GM21390 (cell line): ENCODE measurements around the gene ADIPOR2.
A peak's percentile ranks its signal among the peaks of the same experiment; 100 is the strongest.

ENCODE experiments used
- ATAC-seq: cut with Tn5 transposase; IDR thresholded peaks from one replicate; pipeline ENCODE4 v1.9.1; 2021; ENCODE audit not compliant: unreplicated experiment

Gene ADIPOR2

GRCh38 chr12:1690578-1691122 is at the start of gene ADIPOR2:
Gene ADIPOR2, plus strand, starts transcription at chr12:1691070. Its CDS starts 63,274 bp downstream, at chr12:1754344.
- peak; percentile 94 for ATAC-seq

DNA sequence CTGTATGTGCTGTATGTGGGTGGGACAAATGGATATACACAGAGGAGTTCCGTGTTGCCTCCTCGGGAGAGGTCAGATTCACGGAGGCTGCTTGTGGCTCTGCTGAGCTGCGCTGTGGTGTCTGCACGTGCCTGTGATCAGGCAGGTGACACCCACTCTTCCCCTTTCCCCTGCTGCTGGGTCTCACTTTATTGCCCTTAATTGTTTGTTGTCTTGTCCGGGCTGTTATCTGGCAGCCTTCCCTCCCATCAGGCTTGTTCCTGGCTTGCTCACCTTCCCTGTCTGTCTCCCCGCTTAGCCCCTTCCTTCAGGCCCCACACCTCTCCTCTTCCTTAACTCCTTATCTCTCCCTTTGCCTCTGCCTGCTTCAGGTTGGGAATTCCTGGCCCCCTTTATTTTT is 48.4 kb upstream of the ADIPOR2 start:
- ATAC-seq: no peak

- ATAC-seq: no peak
These were observed 47.8 kb upstream of the ADIPOR2 start for GRCh38 chr12:1643043-1643442.

DNA sequence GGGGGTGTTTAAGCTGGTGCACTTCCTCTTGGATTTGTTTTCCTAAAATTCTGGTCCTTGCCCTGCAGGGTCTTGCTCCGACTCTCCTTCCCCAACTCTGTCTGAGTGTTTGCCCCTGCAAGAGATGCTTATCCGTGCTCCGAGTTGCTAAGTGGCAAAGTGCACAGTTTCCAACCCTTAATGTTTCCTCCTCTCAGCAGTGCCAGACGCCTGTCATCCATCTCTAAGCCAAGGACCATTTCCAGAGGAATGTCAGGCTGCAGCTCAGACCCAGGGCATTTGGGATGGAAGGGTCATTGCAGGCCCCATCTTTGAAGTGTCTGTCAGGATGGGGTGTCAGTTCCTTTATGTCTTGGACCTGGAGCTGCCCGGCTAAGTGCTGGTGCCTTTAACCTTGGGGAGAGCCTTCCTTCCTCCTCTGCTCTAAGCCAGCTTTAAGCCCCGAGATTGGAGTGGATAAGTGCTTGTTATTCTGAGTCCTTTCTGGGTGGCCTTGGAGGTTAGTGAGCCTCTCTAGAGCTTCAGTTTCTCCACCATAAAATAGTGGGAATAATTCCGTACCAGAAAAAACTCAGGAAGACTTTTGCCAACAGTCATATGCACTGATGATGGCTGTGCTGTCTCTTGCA is 46.9 kb upstream of the ADIPOR2 start:
- ATAC-seq: no peak

- no peak for ATAC-seq
These were observed 46.1 kb upstream of the ADIPOR2 start for GRCh38 chr12:1644534-1645438.

- ATAC-seq: no peak
These were observed 45.1 kb upstream of the ADIPOR2 start for GRCh38 chr12:1645819-1646218.

GRCh38 chr12:1646569-1647284 is 44.1 kb upstream of the ADIPOR2 start:
- ATAC-seq: no peak

DNA sequence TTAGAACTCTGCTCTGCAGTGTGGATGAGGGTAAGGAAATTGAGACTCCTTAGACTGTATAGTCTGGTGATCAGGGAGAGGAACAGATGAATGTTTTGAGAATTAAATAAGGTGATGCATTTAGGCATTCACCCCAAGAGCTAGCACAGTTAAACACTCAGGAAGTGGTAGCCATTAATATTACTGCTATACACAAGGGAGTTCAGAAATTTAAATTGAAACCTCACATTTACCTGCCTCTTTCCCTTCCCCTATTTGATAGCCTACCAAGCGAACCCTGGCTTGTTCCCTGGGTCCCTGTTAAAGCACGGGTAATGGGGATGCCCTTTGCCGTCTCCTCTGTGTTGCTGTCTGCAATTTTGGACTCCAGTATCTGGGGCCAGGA is 43.6 kb upstream of the ADIPOR2 start:
- no peak for ATAC-seq

DNA sequence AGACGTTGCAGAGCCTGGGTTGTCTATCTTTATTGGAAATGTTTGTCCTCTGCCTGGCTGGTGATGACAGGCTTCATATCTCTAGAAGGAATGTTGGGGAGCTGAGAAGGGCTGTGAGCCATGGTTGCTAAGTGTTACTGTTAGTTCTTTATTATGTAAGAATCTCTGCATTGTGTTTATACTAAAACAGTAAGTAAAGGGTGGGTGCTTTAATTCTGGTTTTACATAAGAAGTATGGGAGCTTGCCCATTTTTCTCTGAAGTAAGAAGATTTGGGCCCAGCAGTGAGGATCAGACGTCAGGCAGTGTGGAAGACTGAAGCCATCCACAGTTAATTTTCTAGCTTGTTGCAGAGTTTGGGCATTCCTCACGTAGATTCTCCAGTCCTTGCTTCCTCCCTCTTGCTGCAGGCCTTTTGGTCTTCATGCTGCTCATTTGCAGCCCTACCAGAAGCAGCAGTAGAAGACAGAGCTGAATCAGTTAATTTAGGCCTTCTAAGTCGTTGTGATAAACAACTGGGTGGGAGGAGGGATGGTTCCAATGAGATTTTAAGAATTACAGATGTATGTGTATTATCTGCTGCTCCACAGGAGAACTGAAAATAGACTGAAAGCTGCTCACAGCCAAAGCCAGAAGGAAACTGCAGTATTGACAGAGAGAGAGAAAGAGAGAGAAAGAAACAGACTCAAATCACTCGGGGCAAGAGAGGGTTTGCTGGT is 40.5 kb upstream of the ADIPOR2 start:
- no peak for ATAC-seq

- ATAC-seq: no peak
These were observed 39.9 kb upstream of the ADIPOR2 start for GRCh38 chr12:1650978-1651361.

DNA sequence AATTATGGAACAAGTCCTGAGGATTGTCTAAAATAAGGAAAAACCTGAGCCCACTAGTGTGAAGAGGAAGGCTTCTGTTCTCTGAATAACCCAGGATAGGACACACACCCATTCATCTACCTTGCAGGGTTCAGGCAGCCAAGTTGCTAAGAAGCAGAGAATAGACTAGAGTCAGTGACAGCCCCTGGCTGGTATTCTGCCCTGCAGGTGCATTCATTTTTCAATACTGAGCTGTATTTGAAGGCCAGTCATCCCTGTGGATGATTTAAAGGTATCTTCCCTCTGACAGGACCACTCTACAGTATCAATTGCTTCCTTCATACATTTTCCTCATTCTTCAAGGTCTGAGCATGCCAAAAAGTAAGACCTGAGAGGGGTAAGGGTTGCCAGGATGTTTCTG is 38.9 kb upstream of the ADIPOR2 start:
- no peak for ATAC-seq

GRCh38 chr12:1655225-1655788 is 35.6 kb upstream of the ADIPOR2 start:
- ATAC-seq: no peak

DNA sequence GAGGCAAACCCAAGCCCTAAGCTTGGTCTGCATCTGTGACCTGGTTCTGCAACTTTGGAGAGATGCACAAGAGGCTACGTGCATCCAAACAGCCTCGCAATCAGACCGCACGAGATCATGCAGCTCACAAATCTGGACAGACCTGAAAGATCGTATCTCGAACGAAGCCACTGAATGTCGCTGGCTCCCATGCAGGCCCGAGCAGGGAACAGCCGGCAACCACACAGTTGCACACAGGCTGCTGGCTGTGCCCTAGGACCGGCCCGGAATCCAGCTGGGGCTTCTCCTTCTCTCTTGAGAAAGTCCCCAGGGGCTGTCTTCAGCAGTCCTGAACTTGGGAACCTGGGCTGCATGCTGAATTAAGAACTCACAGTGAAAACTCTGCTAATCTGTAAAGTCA is 34.0 kb upstream of the ADIPOR2 start:
- no peak for ATAC-seq

DNA sequence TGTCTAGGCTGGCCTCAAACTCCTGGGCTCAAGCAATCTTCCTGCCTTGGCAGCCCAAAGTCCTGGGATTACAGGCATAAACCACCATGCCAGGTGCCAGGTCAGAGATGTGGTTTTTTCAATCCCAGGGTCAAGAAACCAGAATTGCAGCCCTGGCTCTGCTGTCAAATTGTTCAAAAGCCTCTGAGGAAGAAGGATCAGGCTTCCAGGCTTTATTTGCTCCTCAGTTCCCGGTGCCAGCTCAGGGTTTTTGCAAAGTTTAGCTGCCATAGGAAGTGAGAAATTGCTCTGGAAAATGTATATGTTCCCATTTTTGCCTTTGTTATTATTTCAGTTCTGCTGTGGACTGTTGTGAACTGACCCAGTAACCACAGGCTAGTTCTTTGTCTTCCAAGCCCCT is 33.2 kb upstream of the ADIPOR2 start:
- ATAC-seq: no peak

DNA sequence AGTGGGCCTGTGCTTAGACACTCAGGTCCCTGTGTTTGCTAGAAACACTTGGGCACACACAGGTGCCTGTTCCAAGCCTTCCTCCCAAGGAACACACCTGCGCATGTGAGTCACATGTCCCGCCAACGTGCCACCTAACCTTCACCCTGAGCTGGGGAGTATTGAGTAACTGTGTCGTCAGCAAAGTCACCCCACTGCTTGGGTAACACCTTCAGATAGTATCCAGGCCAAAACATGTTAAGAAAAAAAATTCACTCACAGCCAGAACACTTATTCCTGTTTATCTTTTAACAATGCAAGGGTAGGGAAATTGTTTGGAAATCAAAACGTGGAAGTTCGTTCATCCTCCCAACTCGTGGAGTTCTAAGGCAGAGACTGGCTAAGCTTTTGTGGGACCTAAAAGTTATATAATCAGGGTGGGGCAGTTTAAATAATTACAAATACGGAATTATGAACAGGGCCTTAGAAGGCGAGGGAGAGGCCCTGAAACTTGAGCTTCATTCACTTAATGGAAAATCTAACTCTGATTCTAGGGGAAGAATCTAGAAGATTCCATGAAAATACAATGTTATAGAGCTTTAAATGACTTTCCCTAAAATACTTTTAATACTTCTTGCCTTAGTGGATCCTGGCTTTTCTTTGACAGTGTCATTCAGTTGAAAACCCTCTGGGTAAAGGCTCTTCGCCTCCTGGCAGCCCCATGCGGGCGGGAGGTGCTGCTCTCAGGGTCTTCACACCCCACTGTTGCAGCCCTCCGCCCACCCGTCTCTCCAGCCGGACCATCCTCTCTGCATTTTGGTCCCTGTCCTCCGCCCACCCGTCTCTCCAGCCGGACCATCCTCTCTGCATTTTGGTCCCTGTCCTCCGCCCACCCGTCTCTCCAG is 30.3 kb upstream of the ADIPOR2 start:
- no peak for ATAC-seq

DNA sequence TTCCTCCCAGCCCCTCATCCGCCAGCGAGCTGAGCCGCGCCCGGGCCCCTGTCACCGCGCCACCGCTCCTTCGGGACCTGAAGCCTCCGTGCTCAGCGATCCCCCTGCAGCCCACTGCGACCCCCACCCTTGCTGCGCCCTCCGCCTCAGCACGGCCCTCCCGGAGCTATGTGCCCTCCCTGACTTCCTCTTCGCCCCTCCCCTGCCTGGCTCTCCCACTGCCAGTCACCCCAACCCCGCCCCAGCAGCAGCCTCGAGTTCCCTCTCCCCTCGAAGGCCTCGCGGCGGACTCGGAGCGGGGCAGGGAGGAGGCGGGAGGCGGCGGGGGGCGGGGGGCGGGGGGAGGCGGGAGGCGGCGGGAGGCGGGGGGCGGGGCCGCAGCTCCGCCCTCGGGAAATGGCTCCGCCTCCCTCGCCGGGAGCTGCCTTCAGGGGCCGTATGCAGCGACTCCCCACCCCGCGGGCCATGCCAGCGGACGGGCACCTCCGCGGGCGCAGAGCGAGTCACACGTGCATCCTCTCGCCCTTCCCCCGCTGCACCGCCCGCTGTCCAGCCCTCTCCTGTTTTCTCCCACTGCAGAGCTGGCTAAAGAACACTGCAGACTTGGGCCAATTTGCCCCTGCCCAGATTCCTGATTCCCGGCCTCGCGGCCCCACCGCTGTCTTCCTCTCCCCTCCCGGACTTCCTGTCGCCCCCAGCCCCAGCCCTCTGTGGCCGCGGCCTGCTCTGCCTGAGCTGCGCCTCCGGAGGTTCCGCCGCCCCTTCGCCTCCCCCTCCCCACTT is 29.1 kb upstream of the ADIPOR2 start:
- ATAC-seq: no peak

DNA sequence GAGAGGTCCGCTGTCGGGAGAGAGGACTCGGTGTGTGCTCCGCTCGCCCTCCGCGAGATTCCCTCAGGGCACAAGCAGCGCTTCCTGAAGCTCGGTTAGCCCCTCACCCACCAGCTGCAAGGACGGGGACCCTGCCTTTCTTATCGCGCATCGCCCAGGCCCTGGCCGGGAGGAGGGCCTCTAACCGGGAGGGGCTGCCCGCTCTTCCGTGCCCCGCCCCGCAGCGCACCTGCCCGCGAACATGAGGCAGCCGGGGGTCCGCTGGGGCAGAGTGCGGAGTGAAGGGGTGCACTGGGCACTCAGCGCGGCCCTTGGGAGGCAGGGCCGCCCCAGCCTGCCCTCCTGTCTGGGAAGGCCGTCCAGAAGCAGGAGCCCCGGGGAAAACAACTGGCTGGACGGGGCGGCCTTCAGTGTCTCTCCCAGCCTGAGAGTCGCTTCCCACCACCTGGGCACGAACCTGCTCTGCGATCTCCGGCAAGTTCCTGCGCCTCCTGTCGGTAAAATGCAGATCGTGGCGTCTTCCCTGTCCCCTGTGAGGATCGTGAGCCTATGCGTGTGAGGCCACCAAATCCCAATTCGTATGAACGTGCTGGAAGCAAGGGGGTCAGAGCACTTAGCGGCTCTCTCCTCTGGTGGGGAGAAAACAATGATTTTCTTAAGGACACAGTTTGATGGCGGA is 28.0 kb upstream of the ADIPOR2 start:
- no peak for ATAC-seq

DNA sequence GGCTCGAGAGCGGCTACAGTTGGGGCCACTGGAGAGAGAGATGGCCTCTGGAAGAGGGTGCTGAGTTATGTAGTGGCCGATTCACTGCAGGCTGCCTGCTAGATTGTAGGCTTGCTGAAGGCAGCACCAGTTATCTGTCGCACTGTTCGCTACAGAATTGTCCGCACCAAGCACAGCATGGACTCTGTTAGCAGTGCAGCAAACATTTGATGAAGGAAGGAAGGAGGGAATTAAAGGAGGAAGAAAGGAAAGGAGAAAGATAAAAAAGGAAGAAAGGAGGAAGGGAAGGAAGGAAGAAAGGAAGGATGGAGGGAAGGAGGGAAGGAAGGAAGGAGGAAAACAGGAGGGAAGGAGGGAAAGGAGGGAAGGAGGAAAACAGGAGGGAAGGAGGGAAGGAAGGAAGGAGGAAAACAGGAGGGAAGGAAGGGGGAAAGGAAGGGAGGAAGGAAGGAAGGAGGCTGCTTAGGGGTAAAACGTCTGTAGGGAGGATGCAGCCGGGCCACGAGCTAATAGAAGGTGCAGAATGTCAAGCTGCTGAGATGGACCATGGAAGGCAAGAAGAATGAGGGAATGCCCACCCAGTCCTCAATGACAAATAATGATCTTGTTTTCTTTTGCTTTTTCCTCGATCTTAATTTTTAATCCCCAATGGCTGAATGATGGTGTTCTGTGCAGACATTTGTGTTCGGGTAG is 27.3 kb upstream of the ADIPOR2 start:
- ATAC-seq: no peak
